ENCODE data around the gene PSMD6.

DNA sequence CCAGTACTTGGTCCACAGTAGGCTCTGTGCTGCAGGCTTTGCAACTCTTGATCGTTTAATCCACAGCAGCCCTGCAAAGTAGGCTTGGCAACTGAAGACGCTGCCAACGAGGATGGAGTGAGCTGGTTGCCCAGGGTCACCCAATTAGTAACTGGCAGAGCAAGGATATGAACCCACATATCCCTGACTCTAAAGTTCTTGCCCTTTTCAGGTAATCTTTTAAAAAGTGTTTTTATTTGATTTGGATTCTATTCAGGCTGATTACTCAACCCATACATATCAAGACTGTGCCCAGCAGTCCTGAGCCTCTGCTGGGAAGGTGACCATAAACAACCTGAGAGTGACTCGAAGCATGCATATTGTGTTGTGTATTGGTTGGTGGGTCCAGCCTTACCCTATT, 50.3 kb downstream of the PSMD6 start:
- TF ChIP-seq MAX (CRISPR knock-in tag; IDR thresholded peaks at IDR 0.05) (no peak), MTA3 (IDR thresholded peaks at IDR 0.05; ENCODE audit: borderline replicate concordance) (no peak), CHD2 (IDR thresholded peaks at IDR 0.05; ENCODE audit: low read depth, low read length) (no peak), PCBP1 (IDR thresholded peaks at IDR 0.05; ENCODE audit: low read depth, low read length, poor library complexity, severe bottlenecking) (no peak), ETV6 (IDR thresholded peaks at IDR 0.05; ENCODE audit: borderline replicate concordance in 1 of 2, low read depth in 2 of 2, low read length in 1 of 2) (no peak), ETV6 (CRISPR knock-in tag; IDR thresholded peaks at IDR 0.05; ENCODE audit: borderline replicate concordance) (no peak), FOXP1 (CRISPR knock-in tag; IDR thresholded peaks at IDR 0.05) (no peak), IRF2 (CRISPR knock-in tag; IDR thresholded peaks at IDR 0.05) (no peak), ZBTB43 (CRISPR knock-in tag; IDR thresholded peaks at IDR 0.05) (no peak)

Measured in K562 (cell line).